IPS DF 19.7 (cell line): ENCODE measurements around the gene CARNS1.
A peak's percentile ranks its signal among the peaks of the same experiment; 100 is the strongest.
"Not testable (repeated sequence)": the region's sequence is repeated elsewhere in the genome, so short reads cannot be mapped to it uniquely, and the experiment has no call there.

ENCODE experiments used
- DNase-seq: peaks from one replicate; pipeline ENCODE4 v3.0.0-alpha.2; 2013; ENCODE audit warnings: low read depth, low spot score

The CARNS1 gene

DNA sequence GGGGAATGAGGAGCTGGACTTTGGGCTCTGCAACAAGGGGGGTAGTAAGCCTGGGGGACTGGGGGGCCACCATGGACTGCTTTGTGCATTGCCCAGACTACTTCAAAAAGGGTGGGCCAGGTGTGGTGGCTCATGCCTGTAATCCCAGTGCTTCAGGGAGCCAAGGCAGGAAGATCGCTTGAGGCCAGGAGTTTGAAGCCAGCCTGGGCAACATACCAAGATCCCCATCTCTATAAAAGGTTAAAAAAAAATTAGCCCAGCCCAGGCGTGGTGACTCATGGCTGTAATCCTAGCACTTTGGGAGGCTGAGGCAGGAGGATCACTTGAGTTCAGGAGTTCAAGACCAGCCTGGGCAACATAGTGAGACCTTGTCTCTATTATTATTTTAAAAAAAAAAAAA, 50.1 kb downstream of the CARNS1 start:
- not testable (repeated sequence) for DNase-seq

DNA sequence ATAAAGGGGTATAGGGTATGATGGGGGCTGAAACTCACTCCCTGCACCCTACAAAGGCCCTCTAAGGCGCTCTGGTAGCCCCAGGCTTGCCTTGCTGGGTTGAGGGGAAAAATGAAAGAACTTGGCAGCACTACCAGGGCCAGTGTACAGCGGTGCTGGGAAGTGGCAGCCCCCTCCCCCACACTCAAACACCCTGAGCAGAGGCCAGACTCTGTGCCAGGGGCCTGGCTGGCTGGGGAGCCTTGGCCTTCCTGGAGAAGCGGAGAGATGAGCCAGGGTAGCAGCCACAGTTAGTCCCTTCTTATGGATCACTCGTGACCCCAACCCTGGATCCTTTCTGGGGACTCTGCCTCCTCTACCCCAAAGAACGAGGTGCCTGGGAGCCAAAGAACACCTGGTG, 50.9 kb downstream of the CARNS1 start:
- DNase-seq = no peak

DNA sequence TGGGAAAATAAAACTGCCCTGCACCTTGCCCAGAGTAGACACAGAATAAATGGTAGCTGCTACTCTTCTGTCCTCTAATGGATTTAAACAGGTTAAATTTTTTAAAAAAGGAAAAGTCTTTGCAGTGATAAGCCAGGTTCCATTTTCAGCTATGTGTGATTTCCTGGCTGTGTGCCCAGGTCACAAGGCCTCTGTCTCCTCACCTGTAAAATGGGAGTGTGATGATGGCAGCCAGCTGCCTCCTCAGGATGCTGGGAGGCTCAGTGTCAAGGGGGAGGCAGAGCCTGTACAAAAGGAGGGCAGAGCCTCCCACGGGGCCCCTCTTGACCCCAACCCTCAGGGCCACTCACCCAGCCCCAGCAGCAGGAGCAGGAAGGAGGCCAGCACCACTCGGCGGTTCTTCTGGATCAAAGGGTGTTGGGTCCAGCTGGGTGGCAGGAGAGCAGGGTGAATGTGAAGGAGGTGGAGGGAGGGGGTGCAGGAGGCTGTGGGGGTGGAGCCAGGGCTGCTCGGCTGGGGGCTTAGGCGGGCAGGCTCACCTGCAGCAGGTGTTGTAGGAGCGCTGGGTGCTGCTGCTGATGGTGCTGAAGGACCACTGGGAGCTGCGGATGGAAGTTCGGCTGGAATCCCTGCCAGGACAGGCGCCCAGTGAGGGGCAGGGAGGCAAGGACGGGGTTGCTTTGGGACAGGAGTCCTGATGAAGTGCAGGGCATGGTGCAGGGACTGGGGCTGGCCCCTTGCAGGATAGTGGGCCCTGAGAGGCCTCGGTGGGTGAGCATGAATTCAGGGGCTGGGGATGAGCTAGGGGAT, 51.7 kb downstream of the CARNS1 start:
- no peak for DNase-seq

DNA sequence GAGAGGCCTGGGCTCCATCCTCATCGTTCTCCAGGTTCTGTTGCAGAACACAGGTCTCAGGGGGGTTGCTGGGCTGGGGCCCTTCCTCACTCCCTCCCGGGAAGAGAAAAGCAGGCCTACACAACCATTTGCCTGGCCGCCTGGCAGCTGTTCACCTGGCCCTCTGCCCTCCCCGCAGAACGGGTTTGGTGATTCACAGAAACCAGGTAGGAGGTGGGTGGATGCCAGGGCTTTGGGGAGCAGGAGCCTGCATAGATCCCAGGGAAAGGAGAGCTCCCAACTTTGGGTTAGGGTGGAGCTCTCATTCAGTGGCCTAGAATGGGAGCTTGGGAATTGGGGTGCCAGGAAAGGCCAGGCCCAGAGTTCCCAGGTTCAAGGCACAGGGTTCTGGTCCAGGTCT, 52.6 kb downstream of the CARNS1 start:
- DNase-seq = no peak

DNA sequence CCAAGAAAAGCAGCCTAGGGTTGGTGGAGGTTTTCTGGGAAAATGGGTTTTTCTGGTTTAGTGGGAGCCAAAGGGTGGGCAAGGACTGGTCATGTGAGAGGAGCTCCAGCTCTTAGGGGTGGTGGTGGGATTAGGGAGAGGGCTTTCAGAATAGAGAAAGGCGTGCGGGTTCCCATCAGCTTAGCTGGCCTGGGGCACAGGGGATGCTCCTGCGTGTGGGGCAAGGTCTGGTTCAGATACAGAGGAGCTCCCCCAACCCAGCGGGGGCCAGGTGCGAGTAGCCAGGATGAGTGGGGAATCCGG, 52.9 kb downstream of the CARNS1 start:
- DNase-seq = no peak

DNA sequence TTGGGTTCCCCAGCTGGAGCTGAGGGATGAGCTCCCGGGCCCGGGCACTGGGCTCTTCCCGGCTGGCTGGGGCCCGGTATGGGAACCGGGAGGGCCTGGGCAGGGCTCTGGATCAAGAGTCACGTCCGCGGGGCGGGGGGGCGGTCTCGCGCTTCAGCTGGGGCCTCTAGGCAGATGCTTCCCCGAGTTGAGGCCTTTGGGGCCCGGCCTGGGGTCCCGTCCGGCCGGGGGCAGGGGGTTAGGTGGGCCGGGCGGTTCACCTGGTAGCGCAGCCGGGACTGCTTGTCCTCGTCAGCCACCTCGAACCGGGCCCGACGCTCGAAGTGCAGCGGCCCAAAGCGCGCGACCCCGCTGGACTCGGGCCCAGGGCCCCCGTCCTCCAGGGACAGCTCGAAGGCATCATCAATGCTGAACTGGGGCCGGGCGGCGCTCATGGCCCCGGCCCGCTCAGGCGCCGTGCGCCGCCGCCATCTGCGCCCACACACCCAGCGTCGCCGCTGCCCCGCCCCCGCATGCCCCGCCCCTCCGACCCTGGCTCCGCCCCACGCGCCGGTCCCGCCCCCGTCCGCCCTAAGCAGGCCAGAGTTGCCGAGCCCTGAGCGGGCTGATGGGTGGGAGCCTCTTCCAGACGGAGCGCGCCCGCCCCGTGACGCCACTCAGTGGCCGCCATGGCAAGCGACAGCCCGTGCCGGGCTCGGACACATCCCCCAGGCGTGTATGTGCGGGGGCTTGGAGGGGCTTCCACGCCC, 53.5 kb downstream of the CARNS1 start, which contains the start of gene TMEM134:
Gene TMEM134 (minus strand): TSS at position 493 of the 749 bp plus-strand sequence. CDS start 59 bp downstream, at position 434.
- peak; percentile 48 for DNase-seq

DNA sequence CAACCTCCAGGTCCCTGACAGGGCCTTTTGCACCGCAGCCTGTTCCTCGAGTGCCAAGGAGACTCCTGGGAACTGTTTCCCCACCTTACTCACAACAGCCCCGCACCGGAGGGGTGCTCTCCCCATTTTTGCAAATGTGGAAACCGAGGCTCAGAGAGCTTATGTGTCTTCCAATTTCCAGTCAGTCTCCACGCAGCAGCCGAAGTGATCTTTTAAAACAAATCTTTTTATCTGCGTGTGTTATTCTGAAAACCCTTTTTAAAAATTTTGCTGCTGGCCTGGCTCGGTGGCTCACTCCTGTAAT, 54.0 kb downstream of the CARNS1 start:
- no peak for DNase-seq

DNA sequence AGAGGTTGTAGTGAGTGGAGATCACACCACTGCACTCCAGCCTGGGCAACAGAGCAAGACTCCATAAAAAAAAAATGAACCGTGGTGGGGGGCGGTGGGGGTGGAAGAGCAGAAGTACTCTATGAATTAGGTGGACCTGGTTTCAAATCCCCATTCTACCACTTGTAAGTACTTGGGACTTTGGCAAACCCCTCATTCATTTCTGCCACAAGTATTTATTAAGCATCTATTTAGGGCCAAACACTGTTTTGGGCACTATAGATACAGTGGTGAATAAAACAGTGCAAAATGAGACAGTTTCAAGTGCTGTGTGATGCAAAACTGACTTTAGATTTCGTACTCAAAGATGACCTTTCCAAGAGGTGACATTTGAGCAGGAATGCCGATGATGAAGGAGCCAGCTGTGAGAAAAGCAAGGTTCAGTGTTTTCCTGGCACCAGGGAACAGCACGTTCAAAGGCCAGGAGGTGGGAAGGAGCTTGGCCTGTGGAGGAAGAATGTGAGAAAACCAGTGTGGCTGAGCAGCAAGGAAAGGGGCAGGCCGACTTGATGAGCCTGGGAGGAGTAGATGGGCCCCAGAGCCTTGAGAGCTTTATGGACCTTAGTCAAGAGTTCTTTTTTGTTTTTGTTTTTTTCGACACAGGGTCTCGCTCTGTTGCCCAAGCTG, 55.0 kb downstream of the CARNS1 start:
- DNase-seq = no peak

DNA sequence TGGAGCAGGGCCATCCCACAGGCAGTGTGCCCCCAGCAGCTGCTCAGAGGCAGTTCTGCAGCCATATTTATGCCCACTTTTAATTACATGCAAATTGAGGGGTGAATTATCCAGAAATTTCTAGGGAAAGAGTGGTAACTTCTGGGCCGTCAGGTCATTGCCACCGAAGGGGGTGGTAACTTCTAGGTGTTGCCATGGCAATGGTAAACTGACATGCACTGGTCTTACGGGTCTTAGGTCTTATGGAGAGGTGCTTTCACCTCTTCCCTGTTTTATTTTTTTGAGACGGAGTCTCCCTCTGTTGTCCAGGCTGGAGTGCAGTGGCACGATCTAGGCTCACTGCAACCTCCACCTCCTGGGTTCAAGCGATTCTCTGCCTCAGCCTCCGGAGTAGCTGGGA, 57.4 kb downstream of the CARNS1 start:
- no peak for DNase-seq
